OCI-LY3 (cell line): ENCODE results near the gene DOCK1.

Experiments used
- H2AFZ ChIP-seq: fragments of 200-600, 300-600 bp; shearing (Covaris generic); 2 replicates; pipeline ENCODE4 v1.6.0; 2014; ENCODE audit warnings: antibody characterized with exemption, low read depth, low read length
- H3K27ac ChIP-seq: fragments of 200-600, 300-600 bp; sonication (generic); 2 replicates; pipeline ENCODE4 v1.5.1; 2014; ENCODE audit warnings: mild to moderate bottlenecking, low read length, moderate library complexity, mixed read lengths
- H3K27me3 ChIP-seq: fragments of 200-600, 300-600 bp; sonication (generic); 2 replicates; pipeline ENCODE4 v1.6.1; 2014; ENCODE audit warnings: low read depth, low read length, mixed read lengths
- H3K36me3 ChIP-seq: fragments of 200-600, 300-600 bp; sonication (generic); replicated peaks from 2 replicates; pipeline ENCODE3; 2014; ENCODE audit warnings: low read depth, low read length, mixed read lengths
- H3K4me1 ChIP-seq: fragments of 300-600, 200-600 bp; sonication (generic); 2 replicates; pipeline ENCODE4 v1.6.1; 2014; ENCODE audit warnings: low read length, mixed read lengths
- H3K4me2 ChIP-seq: fragments of 200-600, 300-600 bp; sonication (generic); 2 replicates; pipeline ENCODE4 v1.6.1; 2014; ENCODE audit warnings: low read length, mixed read lengths
- H3K4me3 ChIP-seq: fragments of 300-600, 200-600 bp; sonication (generic); 2 replicates; pipeline ENCODE4 v1.5.1; 2014; ENCODE audit warnings: antibody characterized with exemption, mild to moderate bottlenecking, low read length, moderate library complexity
- H3K79me2 ChIP-seq: fragments of 300-600, 200-600 bp; shearing (Covaris generic); 2 replicates; pipeline ENCODE4 v1.6.1; 2014; ENCODE audit warnings: mild to moderate bottlenecking, low read length, mixed read lengths
- H3K9ac ChIP-seq: fragments of 300-600, 200-600 bp; shearing (Covaris generic); 2 replicates; pipeline ENCODE4 v1.6.0; 2014; ENCODE audit warnings: mild to moderate bottlenecking, low read length, moderate library complexity
- H3K9me3 ChIP-seq: fragments of 200-600, 300-600 bp; shearing (Covaris generic); 2 replicates; pipeline ENCODE4 v1.6.1; 2014; ENCODE audit warnings: low read length, mixed read lengths; ENCODE audit not compliant: insufficient read depth
- H4K20me1 ChIP-seq: fragments of 200-600, 300-600 bp; sonication (generic); 2 replicates; pipeline ENCODE4 v1.6.1; 2016; ENCODE audit warnings: low read length, mixed read lengths; ENCODE audit not compliant: insufficient read depth
- CTCF ChIP-seq: fragments of 200-600, 300-600 bp; sonication (generic); IDR thresholded peaks from 2 replicates; pipeline ENCODE4 v1.5.1; 2014; ENCODE audit warnings: antibody characterized with exemption, low read length, low read depth
- EZH2phosphoT487 ChIP-seq: fragments of 200-600 bp; shearing (Covaris generic); IDR thresholded peaks from 2 replicates; pipeline ENCODE4 v1.6.1; 2018; ENCODE audit warnings: antibody characterized with exemption, mixed run types, low read depth

DOCK1 gene

DNA sequence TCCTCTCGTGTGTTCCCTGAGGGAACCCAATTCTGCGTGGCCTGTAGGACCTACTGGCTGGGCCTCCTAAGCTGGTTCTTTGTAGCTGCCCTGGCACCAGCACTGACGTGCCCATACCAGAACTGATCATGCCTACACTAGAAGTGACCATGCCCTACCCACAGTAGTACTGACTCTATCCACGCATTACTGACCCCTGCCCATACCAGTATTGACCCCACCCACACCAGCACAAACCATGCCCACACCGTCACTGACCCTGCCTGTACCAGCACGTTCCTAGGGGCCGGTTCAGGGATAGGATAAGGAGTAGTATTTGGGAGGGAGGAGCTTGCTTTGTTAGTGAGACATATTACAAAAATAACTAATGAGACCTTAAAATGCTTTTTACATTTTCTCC, 88.0 kb downstream of the DOCK1 start:
- H3K27me3 ChIP-seq: no peaks in the 10 kb centered on the region
- no peaks in the 10 kb centered on the region for H3K4me1 ChIP-seq
- no peak overlapping the region for H3K4me2 ChIP-seq
- no peaks in the 10 kb centered on the region for H3K9me3 ChIP-seq
- no peak overlapping the region for H3K9ac ChIP-seq
- TF ChIP-seq CTCF: no peak
- TF ChIP-seq EZH2phosphoT487: no peak
- H2AFZ ChIP-seq: no peak overlapping the region
- no peak overlapping the region for H3K4me3 ChIP-seq
- no peaks in the 10 kb centered on the region for H4K20me1 ChIP-seq
- H3K79me2 ChIP-seq: no peaks in the 10 kb centered on the region
- no peaks in the 10 kb centered on the region for H3K36me3 ChIP-seq
- H3K27ac ChIP-seq: no peak overlapping the region

- Histone ChIP-seq H3K36me3 (no peaks in the 10 kb centered on the region), H3K4me1 (no peaks in the 10 kb centered on the region), H4K20me1 (no peaks in the 10 kb centered on the region), H3K9me3 (no peaks in the 10 kb centered on the region), H3K27ac (no peak overlapping the region), H2AFZ (no peak overlapping the region), H3K79me2 (no peaks in the 10 kb centered on the region), H3K27me3 (no peaks in the 10 kb centered on the region), H3K4me3 (no peak overlapping the region), H3K4me2 (no peak overlapping the region), H3K9ac (no peak overlapping the region)
- no peak for TF ChIP-seq CTCF
- no peak for TF ChIP-seq EZH2phosphoT487
These were observed 92.8 kb downstream of the DOCK1 start for GRCh38 chr10:126997801-126998590.

GRCh38 chr10:127000598-127000997, 95.4 kb downstream of the DOCK1 start:
- Histone ChIP-seq H3K27ac (no peak overlapping the region), H3K9me3 (no peaks in the 10 kb centered on the region), H3K79me2 (no peaks in the 10 kb centered on the region), H3K36me3 (no peaks in the 10 kb centered on the region), H2AFZ (no peak overlapping the region), H3K4me3 (no peak overlapping the region), H3K4me2 (no peak overlapping the region), H3K27me3 (no peaks in the 10 kb centered on the region), H3K9ac (no peak overlapping the region), H3K4me1 (no peaks in the 10 kb centered on the region), H4K20me1 (no peaks in the 10 kb centered on the region)
- no peak for TF ChIP-seq EZH2phosphoT487
- TF ChIP-seq CTCF: no peak

DNA sequence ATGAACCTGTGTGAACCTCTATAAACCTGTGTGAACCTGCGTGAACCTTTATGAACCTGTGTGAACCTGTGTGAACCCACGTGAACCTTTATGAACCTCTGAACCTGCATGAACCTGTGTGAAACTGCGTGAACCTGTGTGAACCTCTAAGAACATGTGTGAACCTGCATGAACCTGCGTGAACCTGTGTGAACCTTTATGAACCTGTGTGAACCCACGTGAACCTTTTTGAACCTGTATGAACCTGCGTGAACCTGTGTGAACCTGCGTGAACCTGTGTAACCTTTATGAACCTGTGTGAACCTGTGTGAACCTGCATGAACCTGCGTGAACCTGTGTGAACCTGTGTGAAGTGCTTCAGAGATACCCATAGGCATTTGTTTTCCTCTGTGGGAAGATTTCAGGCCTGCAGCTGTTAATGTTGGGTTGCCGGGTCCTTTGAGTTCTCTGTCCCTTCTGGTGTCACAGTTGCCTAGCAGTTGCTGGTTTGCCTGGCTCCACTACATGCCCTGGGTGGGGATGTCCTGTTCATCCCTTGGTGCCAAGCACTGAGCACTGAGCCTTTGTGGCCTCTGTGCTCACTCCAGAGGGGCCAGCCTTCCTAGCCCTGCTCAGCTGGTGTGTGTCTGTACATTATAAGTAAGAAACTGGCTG, 97.9 kb downstream of the DOCK1 start:
- H3K4me1 ChIP-seq: no peaks in the 10 kb centered on the region
- H3K27ac ChIP-seq: no peak overlapping the region
- no peaks in the 10 kb centered on the region for H3K27me3 ChIP-seq
- no peak for TF ChIP-seq CTCF
- TF ChIP-seq EZH2phosphoT487: no peak
- no peak overlapping the region for H3K4me3 ChIP-seq
- H2AFZ ChIP-seq: no peak overlapping the region
- no peaks in the 10 kb centered on the region for H3K36me3 ChIP-seq
- no peaks in the 10 kb centered on the region for H4K20me1 ChIP-seq
- H3K4me2 ChIP-seq: no peak overlapping the region
- no peak overlapping the region for H3K9ac ChIP-seq
- H3K79me2 ChIP-seq: no peaks in the 10 kb centered on the region
- no peaks in the 10 kb centered on the region for H3K9me3 ChIP-seq
